ENCODE measurements around the gene GSAP. TPM values are rescaled to one million over a fixed set of nuclear protein-coding genes. Genes with fewer than 3 reads are reported as not detected.

The GSAP gene
- total and polyA plus RNA-seq, 2 donors (not counting 3 experiments of a cell fraction or from before 2014, with no cell fraction given), result 2.3 to 5.8 TPM

DNA sequence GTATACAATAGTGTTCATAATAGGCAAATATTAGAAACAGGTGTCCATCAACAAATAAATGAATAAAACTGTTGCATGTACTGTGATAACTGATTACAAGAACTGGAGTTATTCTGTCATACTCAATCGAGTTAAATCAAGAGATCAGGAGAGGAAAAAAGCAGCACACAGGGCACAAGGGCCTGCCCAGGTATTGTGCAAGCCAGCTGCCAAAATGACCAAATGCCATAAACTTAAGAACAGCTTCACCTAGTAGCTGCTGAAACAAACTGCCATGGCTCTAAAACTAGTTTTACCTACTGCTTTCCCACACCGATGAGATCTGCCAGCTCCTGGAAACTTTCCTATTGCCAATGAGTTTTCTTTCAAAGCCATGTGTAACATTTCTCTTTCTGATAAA is 12.2 kb downstream of the GSAP start:
- CTCF ChIA-PET, result no interaction called here
- Histone ChIP-seq H3K9me1 (replicated peaks; ENCODE audit: control insufficient read depth, extremely low read depth, insufficient read depth, low read length) (no peaks in the 10 kb centered on the region), H2AFZ (ENCODE audit: low read depth, low read length) (no peak overlapping the region), H3K9ac (replicated peaks; ENCODE audit: extremely low read depth, insufficient read depth, low read length) (no peak overlapping the region), H3K4me3 (replicated peaks in 1 of 3; ENCODE audit: insufficient read depth in 1 of 3, low read depth in 1 of 3, low read length in 3 of 3) (no peak overlapping the region), H3K4me2 (ENCODE audit: insufficient read depth, low read length) (no peak overlapping the region), H3K27me3 (ENCODE audit: control insufficient read depth in 2 of 2, insufficient read depth in 2 of 2, low read length in 2 of 2) (no peaks in the 10 kb centered on the region), H3K79me2 (ENCODE audit: control insufficient read depth, insufficient read depth, low read length) (no peaks in the 10 kb centered on the region), H3K27ac (ENCODE audit: insufficient read depth, low read depth, low read length) (no peak overlapping the region), H4K20me1 (replicated peaks; ENCODE audit: control insufficient read depth, extremely low read depth, insufficient read depth, low read length) (no peaks in the 10 kb centered on the region), H3K36me3 (ENCODE audit: control insufficient read depth in 2 of 2, extremely low read depth in 1 of 2, insufficient read depth in 2 of 2, low read length in 2 of 2) (no peaks in the 10 kb centered on the region), H3K9me3 (replicated peaks; ENCODE audit: control insufficient read depth, insufficient read depth, low read length) (no peaks in the 10 kb centered on the region), H3K4me1 (ENCODE audit: control insufficient read depth, extremely low read depth, insufficient read depth, low read length) (no peaks in the 10 kb centered on the region)
- dilution Hi-C loops (cut with MboI; ENCODE audit: extremely low pct_ligation_motif_present, low sequenced_read_pairs), result no loop called here
- TF ChIP-seq FOS (IDR thresholded peaks at IDR 0.05; ENCODE audit: borderline replicate concordance, insufficient read depth, low read length) (no peak), JUN (IDR thresholded peaks at IDR 0.05; ENCODE audit: borderline replicate concordance, insufficient read depth, insufficient read length, low read depth) (no peak), POLR2AphosphoS5 (IDR thresholded peaks at IDR 0.05; ENCODE audit: insufficient read depth, low read depth, low read length) (no peak), EZH2 (IDR thresholded peaks at IDR 0.05; ENCODE audit: borderline replicate concordance, low read depth, low read length, severe bottlenecking) (no peak), GATA2 (IDR thresholded peaks at IDR 0.05; ENCODE audit: insufficient read depth, insufficient read length, low read depth, low read length) (no peak), MAX (IDR thresholded peaks at IDR 0.05; ENCODE audit: insufficient read depth, insufficient read length) (no peak), POLR2A (IDR thresholded peaks at IDR 0.05; ENCODE audit: low read depth, low read length) (no peak), MYC (IDR thresholded peaks at IDR 0.05; ENCODE audit: low read depth, low read length) (no peak)
- TF ChIP-seq, protein P1, sequence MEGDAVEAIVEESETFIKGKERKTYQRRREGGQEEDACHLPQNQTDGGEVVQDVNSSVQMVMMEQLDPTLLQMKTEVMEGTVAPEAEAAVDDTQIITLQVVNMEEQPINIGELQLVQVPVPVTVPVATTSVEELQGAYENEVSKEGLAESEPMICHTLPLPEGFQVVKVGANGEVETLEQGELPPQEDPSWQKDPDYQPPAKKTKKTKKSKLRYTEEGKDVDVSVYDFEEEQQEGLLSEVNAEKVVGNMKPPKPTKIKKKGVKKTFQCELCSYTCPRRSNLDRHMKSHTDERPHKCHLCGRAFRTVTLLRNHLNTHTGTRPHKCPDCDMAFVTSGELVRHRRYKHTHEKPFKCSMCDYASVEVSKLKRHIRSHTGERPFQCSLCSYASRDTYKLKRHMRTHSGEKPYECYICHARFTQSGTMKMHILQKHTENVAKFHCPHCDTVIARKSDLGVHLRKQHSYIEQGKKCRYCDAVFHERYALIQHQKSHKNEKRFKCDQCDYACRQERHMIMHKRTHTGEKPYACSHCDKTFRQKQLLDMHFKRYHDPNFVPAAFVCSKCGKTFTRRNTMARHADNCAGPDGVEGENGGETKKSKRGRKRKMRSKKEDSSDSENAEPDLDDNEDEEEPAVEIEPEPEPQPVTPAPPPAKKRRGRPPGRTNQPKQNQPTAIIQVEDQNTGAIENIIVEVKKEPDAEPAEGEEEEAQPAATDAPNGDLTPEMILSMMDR (IDR thresholded peaks at IDR 0.05; ENCODE audit: extremely low read depth in 1 of 2, insufficient read depth in 1 of 2, low read depth in 1 of 2, low read length in 2 of 2), result no peak
- POLR2A ChIA-PET, result no interaction called here
- no TSS peak for BruUV-seq (replicated peaks)
- no peak for DNase-seq (ENCODE audit: low read depth, low spot score)
- no peak for FAIRE-seq
- intact Hi-C loops (cut with micrococcal nuclease), result no loop called here

Data from endothelial cell of umbilical vein (primary cell).